Measurements from ENCODE around the gene IL21R.
"Not testable (repeated sequence)": the region's sequence is repeated elsewhere in the genome, so short reads cannot be mapped to it uniquely, and the experiment has no call there.

The IL21R gene

DNA sequence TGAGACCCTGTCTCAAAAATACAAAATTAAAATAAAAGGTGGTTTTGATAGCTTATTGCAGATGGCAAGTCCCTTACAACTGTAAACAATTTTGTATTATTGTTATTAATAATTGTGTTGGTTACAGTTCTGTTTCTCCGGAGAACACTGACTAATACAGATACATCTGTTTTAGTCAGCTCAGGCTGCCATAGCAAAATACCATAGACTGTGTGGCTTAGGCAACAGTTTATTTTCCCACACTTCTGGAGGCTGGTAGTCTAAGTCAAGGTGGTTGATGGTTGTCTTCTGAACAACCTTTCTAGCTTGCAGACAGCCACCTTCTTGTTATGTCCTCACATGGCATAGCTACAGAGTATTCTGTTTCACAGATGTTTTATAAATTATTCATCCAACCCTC, 14.2 kb upstream of the IL21R start:
- no peak overlapping the region for H3K27ac ChIP-seq (ENCODE audit: low read depth, low read length, severe bottlenecking)
- H3K4me3 ChIP-seq (ENCODE audit: extremely low read depth, insufficient read depth, low read length, poor library complexity, severe bottlenecking) = no peak overlapping the region
- H3K4me1 ChIP-seq (ENCODE audit: control insufficient read depth, insufficient read depth, low read length, poor library complexity, severe bottlenecking) = no peaks in the 10 kb centered on the region
- WGBS, 2 experiments (ENCODE audit: insufficient coverage in 2 of 2) = no CpG with 5 or more reads among the region's 1 CpG
- H3K9me3 ChIP-seq (ENCODE audit: control insufficient read depth, low read length) = no peaks in the 10 kb centered on the region
- no peaks in the 10 kb centered on the region for H3K36me3 ChIP-seq (ENCODE audit: control insufficient read depth, insufficient read depth, low read length)

- no peaks in the 10 kb centered on the region for H3K4me1 ChIP-seq (ENCODE audit: control insufficient read depth, insufficient read depth, low read length, poor library complexity, severe bottlenecking)
These were observed 12.6 kb upstream of the IL21R start for GRCh38 chr16:27389272-27389961.

DNA sequence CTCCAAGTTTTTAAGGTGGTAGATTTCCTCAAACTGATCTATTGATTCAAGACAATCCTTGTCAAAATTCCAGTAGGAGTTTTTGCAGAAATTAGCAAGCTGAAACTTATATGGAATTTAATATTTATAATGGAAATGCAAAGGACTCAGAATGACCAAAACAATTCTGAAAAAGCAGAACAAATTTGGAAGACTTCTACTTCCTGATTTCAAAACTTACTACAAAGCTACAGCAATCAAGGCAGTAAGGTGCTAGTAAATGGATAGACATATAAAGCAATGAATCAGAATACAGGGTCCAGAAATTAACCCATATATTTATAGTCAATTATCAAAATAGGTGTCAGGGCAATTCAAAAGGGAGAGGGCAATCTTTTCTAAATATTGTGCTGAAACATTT, 11.8 kb upstream of the IL21R start:
- no peaks in the 10 kb centered on the region for H3K9me3 ChIP-seq (ENCODE audit: control insufficient read depth, low read length)
- no peak overlapping the region for H3K4me3 ChIP-seq (ENCODE audit: extremely low read depth, insufficient read depth, low read length, poor library complexity, severe bottlenecking)
- H3K4me1 ChIP-seq (ENCODE audit: control insufficient read depth, insufficient read depth, low read length, poor library complexity, severe bottlenecking) = no peaks in the 10 kb centered on the region
- H3K36me3 ChIP-seq (ENCODE audit: control insufficient read depth, insufficient read depth, low read length) = no peaks in the 10 kb centered on the region
- H3K27ac ChIP-seq (ENCODE audit: low read depth, low read length, severe bottlenecking) = no peak overlapping the region

More at GRCh38 chr16:27389272-27389961, 12.6 kb upstream of the IL21R start:
- Histone ChIP-seq H3K36me3 (ENCODE audit: control insufficient read depth, insufficient read depth, low read length) (no peaks in the 10 kb centered on the region), H3K4me3 (ENCODE audit: extremely low read depth, insufficient read depth, low read length, poor library complexity, severe bottlenecking) (no peak overlapping the region), H3K27ac (ENCODE audit: low read depth, low read length, severe bottlenecking) (no peak overlapping the region), H3K9me3 (ENCODE audit: control insufficient read depth, low read length) (no peaks in the 10 kb centered on the region)
- WGBS, 2 experiments (ENCODE audit: insufficient coverage in 2 of 2) = 93% methylated on average over 5 to 6 of the region's 8 CpGs

DNA sequence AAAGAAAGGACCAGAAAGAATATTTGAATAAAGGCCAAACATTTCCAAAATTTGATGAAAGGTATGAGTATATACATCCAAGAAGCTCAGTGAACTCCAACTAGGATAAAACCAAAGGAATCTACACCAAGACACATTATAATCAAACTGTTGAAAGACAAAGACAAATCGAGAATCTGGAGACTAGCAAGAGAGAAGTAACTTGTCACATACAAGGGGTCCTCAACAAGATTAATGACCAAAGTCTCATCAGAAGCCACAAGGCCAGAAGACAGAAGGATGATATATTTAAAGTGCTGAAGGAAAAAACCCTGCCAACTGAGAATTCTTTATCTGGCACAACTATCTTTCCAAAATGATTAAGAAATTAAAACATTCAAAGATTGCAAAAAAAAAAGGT, 9.3 kb upstream of the IL21R start:
- Histone ChIP-seq H3K4me3 (ENCODE audit: extremely low read depth, insufficient read depth, low read length, poor library complexity, severe bottlenecking) (no peak overlapping the region), H3K27ac (ENCODE audit: low read depth, low read length, severe bottlenecking) (no peak overlapping the region), H3K4me1 (ENCODE audit: control insufficient read depth, insufficient read depth, low read length, poor library complexity, severe bottlenecking) (no peaks in the 10 kb centered on the region), H3K9me3 (ENCODE audit: control insufficient read depth, low read length) (no peaks in the 10 kb centered on the region), H3K36me3 (ENCODE audit: control insufficient read depth, insufficient read depth, low read length) (no peaks in the 10 kb centered on the region)
- WGBS, 2 experiments (ENCODE audit: insufficient coverage in 2 of 2) = no CpG with 5 or more reads among the region's 1 CpG

DNA sequence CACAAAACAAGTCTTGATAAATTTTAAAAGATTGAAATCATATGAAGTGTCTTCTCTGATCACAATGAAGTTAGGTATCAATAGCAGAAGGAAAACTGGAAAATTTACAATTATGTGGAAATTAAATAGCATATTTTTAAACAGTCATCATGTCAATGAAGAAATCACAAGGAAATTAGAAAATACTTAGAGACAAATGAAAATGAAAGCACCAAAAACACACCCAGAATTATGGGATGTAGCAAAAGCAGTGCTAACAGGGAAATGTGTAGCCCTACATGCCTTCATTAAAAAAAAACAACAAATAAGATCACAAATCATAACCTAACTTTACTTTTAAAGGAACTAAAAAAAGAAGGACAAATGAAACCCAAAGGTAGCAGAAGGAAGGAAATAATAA, 7.5 kb upstream of the IL21R start:
- Histone ChIP-seq H3K9me3 (ENCODE audit: control insufficient read depth, low read length) (no peaks in the 10 kb centered on the region), H3K27ac (ENCODE audit: low read depth, low read length, severe bottlenecking) (no peak overlapping the region), H3K4me3 (ENCODE audit: extremely low read depth, insufficient read depth, low read length, poor library complexity, severe bottlenecking) (no peak overlapping the region), H3K36me3 (ENCODE audit: control insufficient read depth, insufficient read depth, low read length) (no peaks in the 10 kb centered on the region), H3K4me1 (ENCODE audit: control insufficient read depth, insufficient read depth, low read length, poor library complexity, severe bottlenecking) (no peaks in the 10 kb centered on the region)

GRCh38 chr16:27398341-27398893, 3.6 kb upstream of the IL21R start:
- H3K4me3 ChIP-seq (ENCODE audit: extremely low read depth, insufficient read depth, low read length, poor library complexity, severe bottlenecking); H3K9me3 ChIP-seq (ENCODE audit: control insufficient read depth, low read length); H3K27ac ChIP-seq (ENCODE audit: low read depth, low read length, severe bottlenecking); H3K36me3 ChIP-seq (ENCODE audit: control insufficient read depth, insufficient read depth, low read length); H3K4me1 ChIP-seq (ENCODE audit: control insufficient read depth, insufficient read depth, low read length, poor library complexity, severe bottlenecking): not testable (repeated sequence)
- 85 to 90% methylated on average over 6 to 10 of the region's 15 CpGs for WGBS, 2 experiments (ENCODE audit: insufficient coverage in 2 of 2)

DNA sequence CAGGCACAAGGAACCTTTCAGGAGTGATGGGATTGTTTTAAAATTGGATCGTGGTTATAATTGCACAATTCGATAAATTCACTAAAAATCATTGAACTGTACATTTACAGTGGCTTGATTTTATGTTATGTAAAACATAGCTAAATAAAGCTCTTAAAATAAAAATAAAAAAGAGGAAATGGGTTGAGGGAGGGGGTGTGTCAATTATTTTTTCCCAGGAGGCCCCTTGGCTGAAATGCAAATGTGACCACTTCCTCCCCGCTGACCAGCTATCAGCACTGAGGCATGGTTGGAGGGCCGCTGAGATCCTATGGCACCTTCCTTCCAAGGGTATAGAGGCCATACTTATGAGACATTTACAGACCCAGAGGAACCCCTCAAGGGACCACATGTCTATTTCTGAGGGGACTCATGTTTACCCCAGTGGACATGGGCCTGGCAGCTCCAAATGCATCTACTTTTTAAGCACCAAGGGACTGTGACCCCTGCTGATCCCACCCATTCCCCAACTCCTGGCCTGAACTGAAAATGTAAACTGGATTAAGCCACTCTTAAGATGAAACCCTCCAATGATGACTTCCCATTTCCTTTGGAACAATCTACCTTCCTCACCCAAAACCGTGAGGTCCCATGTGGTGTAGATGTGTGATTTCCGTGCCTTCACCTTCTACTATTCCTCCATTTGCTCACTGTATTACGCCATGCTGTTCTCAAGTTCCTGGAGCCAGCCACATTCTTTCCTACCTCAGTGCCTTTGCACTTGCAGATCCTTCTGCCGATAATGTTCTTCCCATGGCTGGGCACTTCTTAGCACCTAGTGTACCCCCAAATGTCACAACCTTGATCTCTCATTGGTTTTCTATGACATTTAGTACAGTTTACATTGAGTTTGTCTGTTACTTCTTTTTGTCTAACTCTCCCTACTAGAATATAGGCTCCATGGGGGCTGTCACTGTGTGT, 2.8 kb upstream of the IL21R start:
- WGBS, 2 experiments (ENCODE audit: insufficient coverage in 2 of 2) = 87 to 91% methylated on average over 4 to 5 of the region's 8 CpGs
- no peak overlapping the region for H3K4me3 ChIP-seq (ENCODE audit: extremely low read depth, insufficient read depth, low read length, poor library complexity, severe bottlenecking)
- H3K36me3 ChIP-seq (ENCODE audit: control insufficient read depth, insufficient read depth, low read length) = no peaks in the 10 kb centered on the region
- H3K27ac ChIP-seq (ENCODE audit: low read depth, low read length, severe bottlenecking) = no peak overlapping the region
- no peaks in the 10 kb centered on the region for H3K9me3 ChIP-seq (ENCODE audit: control insufficient read depth, low read length)
- H3K4me1 ChIP-seq (ENCODE audit: control insufficient read depth, insufficient read depth, low read length, poor library complexity, severe bottlenecking) = no peaks in the 10 kb centered on the region

- Histone ChIP-seq H3K4me3 (ENCODE audit: extremely low read depth, insufficient read depth, low read length, poor library complexity, severe bottlenecking) (no peak overlapping the region), H3K36me3 (ENCODE audit: control insufficient read depth, insufficient read depth, low read length) (no peaks in the 10 kb centered on the region), H3K9me3 (ENCODE audit: control insufficient read depth, low read length) (no peaks in the 10 kb centered on the region), H3K27ac (ENCODE audit: low read depth, low read length, severe bottlenecking) (no peak overlapping the region), H3K4me1 (ENCODE audit: control insufficient read depth, insufficient read depth, low read length, poor library complexity, severe bottlenecking) (no peaks in the 10 kb centered on the region)
- 86% methylated on average over 1 of the region's 2 CpGs; no CpG with 5 or more reads in 1 of the 2 experiments for WGBS, 2 experiments (ENCODE audit: insufficient coverage in 2 of 2)
These were observed 2.0 kb upstream of the IL21R start for GRCh38 chr16:27399969-27400368.

- no peaks in the 10 kb centered on the region for H3K9me3 ChIP-seq (ENCODE audit: control insufficient read depth, low read length)
- no peaks in the 10 kb centered on the region for H3K4me1 ChIP-seq (ENCODE audit: control insufficient read depth, insufficient read depth, low read length, poor library complexity, severe bottlenecking)
- H3K36me3 ChIP-seq (ENCODE audit: control insufficient read depth, insufficient read depth, low read length) = no peaks in the 10 kb centered on the region
- H3K27ac ChIP-seq (ENCODE audit: low read depth, low read length, severe bottlenecking) = no peak overlapping the region
- 81 to 95% methylated on average over 6 to 8 of the region's 11 CpGs for WGBS, 2 experiments (ENCODE audit: insufficient coverage in 2 of 2)
- no peak overlapping the region for H3K4me3 ChIP-seq (ENCODE audit: extremely low read depth, insufficient read depth, low read length, poor library complexity, severe bottlenecking)
These were observed 988 bp upstream of the IL21R start for GRCh38 chr16:27400751-27401620.

DNA sequence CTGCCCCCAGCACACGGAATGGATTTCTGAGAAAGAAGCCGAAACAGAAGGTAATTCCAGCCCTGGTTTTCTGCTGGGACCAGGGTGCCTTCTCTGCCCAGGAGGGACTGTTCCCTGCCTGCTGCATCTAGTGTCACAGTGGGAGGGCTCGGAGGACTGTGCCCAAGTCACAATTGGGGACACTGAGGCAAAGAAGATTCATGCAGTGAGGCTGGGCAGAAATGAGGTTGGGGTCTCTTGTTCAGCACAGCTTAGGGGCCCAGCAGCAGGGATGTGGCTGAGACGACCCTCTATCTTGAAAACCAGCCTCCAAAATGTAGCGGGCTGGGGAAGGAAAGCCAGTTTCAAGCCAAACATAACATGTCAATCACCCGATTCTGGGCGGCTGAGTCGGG, 592 bp downstream of the IL21R start:
- Histone ChIP-seq H3K4me3 (ENCODE audit: extremely low read depth, insufficient read depth, low read length, poor library complexity, severe bottlenecking) (no peak overlapping the region), H3K36me3 (ENCODE audit: control insufficient read depth, insufficient read depth, low read length) (no peaks in the 10 kb centered on the region), H3K4me1 (ENCODE audit: control insufficient read depth, insufficient read depth, low read length, poor library complexity, severe bottlenecking) (no peaks in the 10 kb centered on the region), H3K27ac (ENCODE audit: low read depth, low read length, severe bottlenecking) (no peak overlapping the region), H3K9me3 (ENCODE audit: control insufficient read depth, low read length) (no peaks in the 10 kb centered on the region)
- 84 to 89% methylated on average over 7 to 8 of the region's 8 CpGs for WGBS, 2 experiments (ENCODE audit: insufficient coverage in 2 of 2)

All from mesodermal cell (in vitro differentiated cells).